SKM-1 (cell line): Measurements from ENCODE around the gene URM1.
"Not testable (repeated sequence)": the region's sequence is repeated elsewhere in the genome, so short reads cannot be mapped to it uniquely, and the experiment has no call there.

Experiments used
- DNase-seq: peaks from one replicate; lab custom pipeline; 2025; ENCODE audit not compliant: unreplicated experiment; lab: John Stamatoyannopoulos, UW

URM1 gene

DNA sequence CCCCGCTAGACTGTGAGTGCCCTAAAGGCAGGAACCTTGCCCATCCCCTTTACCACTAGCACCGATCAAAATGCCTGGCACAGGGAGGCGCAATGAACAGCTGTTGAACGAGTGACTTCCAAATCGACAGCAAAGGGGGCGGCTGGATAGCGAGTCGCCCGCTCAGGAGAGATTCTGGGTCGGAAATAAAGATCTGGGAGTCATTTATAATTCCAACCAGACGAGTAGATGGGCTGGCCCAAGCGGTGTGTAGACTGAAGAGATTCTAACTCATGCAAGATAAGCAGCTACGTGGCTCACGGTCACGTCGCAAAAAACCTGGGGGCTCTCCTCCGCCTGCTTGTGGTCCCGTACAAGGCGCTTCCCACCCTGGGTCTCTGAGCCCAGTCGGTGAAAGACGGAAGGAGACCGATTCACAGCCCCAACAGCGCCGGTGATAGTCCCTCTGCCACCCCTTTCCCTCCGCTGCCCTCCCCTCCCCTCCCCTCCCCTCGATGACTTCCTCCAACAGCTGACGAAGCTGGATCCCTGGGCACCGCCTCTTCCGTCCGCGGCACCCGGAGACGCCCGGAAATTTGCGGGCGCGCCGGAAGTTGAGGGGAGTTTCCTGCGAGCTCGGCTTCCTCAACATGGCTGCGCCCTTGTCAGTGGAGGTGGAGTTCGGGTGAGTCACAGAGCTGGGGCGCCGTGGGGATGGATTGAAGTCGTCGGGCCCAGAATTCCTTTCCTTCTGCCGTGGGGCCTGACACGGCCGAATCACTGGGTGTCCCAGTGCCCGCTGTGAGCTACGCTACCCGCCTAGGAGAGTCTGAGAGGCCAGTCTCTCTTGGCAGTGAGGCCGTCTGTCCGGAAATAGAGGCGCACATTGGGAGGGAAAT, at the start of gene URM1:
Gene URM1, plus strand, starts transcription at position 623 of the 878 bp plus-strand sequence. Its CDS starts 7 bp downstream, at position 630.
- peak; percentile 87 for DNase-seq

DNA sequence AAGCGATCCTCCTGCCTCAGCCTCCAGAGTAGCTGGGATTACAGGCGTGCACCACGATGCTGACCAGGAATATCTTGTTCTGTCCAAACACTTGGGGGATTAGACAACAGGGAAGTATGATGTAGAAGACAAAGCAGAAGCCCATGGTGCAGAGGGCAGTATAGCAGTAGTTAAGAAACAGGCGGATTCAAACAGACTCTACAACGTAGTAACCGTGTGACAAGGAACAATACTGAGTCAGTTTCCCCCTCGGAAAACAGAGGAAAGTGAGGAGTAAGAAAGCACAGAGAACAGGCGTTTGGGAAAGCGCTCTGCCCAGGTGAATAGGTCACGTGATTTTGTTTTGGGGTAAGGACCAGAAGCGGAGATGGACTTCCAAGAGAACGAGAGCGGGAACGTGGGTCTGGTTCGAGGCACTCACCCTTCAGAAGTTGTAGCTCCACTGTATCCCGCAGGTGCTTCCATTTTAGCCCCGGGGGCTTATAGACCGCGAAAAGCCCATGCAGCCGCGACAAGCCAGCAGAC, 49.2 kb upstream of the URM1 start:
- no peak for DNase-seq

DNA sequence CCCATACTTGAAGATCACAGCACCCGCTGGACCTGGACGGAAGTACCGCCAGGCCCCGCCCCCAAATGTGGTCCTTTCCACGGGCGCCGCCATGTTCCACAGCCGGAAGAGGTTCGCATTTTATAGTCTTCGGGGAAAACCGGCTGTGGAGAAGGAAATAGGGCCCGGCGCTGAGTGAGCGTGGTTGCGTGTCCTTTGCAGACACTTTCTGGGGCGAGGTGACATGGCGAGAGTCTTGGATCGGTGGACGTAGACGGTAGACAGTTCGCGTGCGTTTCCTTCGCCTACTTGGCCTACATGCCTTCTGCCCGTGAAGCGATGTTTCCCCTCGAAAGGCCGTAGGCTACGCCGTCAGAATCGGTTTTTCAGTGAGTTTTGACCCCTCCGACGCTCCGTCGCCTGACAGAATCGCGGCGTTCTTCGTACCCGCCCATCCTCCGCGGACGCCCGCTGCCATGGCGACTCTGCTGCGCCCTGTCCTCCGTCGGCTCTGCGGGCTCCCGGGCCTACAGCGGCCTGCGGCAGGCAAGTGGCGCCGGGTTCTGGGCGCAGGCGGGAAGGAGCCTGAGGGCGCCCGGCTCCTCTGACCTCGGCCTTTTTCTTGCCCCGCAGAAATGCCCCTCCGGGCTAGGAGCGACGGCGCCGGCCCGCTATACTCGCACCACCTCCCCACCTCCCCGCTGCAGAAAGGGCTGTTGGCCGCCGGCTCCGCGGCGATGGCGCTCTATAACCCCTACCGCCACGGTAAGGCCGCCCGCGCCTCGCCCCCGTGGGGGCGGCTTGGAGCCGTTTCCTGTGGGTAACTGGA, 48.6 kb upstream of the URM1 start, which contains the start of the genes COQ4 and TRUB2:
Gene COQ4, plus strand, starts transcription at position 436 of the 808 bp plus-strand sequence. Its CDS starts 20 bp downstream, at position 456.
Gene TRUB2, minus strand, starts transcription at position 44 of the 808 bp plus-strand sequence. Its CDS starts 39 bp downstream, at position 5.
- peak; percentile 75 for DNase-seq

DNA sequence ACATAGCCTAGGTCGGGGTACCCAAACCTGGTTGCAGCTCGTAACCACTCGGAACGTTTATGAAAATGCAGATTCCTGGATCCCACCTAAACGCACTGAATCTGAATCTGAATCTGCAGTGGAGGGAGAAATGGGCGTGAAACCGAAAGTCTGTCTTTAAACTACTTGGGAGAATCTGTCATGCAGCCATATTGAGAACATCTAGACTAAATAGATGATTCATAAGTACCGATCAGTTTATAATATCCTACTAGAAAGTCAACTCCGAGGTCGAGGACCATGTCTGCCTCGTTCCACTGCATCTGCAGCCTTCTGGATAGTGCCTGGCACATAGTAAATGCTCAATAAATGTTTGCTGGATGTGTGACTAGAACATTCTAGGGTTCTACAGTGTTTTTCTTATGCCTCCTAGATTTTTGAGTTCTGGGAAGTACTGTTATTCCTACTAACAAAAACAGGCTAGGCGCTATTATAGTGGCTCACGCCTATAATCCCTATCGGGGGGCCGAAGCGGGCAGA, 47.9 kb upstream of the URM1 start:
- no peak for DNase-seq

GRCh38 chr9:128323791-128324190, 47.4 kb upstream of the URM1 start:
- DNase-seq = no peak

DNA sequence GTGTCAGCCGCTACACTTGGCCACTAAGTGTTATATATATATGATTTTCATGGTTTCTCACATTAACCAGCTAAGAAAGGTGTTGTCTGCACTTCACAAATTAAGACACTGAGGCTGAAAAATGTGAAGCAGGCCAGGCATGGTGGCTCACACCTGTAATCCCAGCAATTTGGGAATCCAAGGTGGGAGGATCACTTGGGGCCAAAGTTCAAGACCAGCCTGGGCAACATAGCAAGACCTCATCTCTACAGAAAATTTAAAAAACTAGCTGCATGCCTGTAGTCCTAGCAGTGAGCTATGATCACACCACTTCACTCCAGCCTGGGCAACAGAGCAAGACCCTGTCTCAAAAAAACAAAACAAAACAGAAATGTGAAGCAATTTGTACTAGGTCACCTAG, 46.8 kb upstream of the URM1 start:
- DNase-seq = no peak

DNA sequence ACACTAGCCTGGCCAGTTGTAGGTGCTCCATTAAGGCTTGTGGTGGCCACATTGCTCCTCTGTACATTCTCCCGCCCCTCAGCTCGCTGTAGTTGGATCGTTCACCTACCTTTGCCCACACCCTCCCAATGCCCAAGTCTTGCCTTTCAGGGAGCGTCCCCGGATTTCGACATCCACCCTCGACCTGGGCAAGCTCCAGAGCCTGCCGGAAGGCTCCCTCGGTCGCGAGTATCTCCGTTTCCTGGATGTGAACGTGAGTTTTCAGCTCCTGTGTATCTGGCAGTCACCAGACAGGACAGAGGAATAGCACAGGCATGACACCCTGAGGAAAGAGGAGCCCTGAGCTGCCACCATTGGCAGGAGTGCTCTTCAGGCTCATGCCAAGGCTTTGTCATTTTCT, 45.5 kb upstream of the URM1 start:
- no peak for DNase-seq

DNA sequence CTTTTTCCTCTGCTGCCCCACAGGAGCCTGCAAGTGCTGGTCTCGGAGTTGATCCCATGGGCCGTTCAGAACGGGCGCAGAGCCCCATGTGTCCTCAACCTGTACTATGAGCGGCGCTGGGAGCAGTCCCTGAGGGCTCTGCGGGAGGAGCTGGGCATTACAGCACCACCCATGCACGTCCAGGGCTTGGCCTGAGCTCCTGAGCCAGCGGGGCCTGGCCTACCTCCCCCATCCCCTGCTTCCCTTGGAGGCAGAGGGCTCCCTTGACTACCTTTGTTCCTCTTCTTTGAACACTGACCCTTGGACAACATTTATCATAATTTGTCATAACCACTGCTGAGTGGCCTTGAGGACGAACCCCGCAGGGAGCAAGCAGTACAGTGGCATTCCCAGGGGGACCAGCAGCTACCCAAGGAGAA, 37.7 kb upstream of the URM1 start:
- no peak for DNase-seq

DNA sequence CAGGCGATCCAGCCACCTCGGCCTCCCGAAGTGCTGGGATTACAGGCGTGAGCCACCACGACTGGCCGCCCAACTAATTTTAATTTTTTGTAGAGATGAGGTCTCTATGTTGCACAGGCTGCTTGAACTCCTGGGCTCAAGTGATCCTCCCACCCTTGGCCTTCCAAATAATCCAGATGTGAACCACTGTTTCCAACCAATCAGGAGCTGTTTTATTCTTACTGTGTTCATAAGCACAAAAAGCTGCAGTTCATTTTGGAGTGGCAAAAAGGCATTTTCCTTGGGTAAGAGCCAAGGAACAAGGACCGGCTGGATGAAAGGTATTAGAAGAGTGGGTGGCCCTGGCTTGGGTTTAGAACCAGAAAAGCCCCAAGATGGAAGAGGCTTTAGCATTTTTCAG, 36.0 kb upstream of the URM1 start:
- no peak for DNase-seq

DNA sequence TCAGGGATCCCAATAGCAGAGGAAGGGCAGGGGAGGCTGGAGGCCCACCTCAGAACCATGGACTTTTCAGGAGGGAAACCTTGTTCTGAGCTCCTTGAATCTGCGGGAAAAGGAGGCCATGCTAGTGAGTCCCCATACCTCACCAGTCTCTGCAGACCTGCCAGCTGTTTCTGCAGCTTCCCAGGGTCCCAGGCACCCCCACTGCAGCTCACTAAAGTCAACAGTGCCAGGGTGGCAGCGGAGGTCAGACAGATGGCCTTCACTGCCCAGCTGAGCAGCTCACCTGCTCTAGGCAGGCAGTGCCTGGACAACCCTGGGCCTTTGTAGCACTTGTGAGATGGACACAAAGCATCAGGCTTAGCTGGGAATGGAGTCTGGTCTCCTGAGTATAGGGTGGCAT, 35.3 kb upstream of the URM1 start:
- no peak for DNase-seq

DNA sequence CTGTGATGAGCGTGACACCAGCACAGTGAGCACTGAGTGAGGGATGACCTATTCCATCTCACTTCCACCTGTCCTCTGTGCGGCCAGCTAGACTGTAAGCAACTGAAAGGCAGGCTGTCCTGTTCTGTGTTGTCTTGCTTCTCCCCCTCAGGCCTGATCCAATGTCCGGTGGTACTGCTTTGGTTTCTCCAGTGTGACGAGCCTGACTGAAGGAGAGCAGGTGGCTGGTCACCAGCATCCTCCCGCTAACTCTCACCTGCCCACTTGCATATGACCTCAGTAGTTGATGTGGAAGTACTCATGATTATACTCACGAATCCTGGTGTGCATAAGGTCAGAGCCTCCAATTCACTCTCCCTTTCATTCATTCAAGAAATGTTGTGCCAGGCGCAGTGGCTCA, 33.2 kb upstream of the URM1 start:
- no peak for DNase-seq

DNA sequence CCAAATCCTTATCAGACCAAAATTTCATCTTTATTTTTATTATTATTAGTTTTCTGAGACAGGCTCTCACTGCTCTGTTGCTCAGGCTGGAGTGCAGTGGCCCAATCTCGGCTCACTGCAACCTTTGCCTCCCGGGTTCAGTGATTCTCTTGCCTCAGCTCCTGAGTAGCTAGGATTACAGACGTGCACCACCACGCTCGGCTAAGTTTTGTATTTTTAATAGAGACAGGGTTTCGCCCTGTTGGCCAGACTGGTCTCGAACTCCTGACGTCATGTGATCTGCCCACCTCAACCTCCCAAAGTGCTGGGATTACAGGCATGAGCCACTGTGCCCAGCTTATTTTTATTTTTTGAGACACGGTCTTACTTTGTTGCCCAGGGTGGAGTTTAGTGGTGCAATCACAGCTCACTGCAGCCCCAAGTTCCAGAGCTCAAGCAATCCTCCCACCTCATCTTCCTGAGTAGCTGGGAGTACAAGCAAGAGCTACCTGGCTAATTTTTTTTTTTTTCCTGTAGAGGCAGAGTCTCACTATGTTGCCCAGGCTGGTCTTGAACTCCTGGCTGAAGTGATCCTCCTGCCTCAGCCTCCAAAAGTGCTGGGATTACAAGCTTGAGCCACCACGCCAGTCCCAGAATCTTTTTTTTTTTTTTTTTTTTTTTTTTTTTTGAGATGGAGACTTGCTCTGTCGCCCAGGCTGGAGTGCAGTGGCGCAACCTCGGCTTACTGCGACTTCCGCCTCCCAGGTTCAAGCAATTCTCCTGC, 32.1 kb upstream of the URM1 start:
- DNase-seq = not testable (repeated sequence)

DNA sequence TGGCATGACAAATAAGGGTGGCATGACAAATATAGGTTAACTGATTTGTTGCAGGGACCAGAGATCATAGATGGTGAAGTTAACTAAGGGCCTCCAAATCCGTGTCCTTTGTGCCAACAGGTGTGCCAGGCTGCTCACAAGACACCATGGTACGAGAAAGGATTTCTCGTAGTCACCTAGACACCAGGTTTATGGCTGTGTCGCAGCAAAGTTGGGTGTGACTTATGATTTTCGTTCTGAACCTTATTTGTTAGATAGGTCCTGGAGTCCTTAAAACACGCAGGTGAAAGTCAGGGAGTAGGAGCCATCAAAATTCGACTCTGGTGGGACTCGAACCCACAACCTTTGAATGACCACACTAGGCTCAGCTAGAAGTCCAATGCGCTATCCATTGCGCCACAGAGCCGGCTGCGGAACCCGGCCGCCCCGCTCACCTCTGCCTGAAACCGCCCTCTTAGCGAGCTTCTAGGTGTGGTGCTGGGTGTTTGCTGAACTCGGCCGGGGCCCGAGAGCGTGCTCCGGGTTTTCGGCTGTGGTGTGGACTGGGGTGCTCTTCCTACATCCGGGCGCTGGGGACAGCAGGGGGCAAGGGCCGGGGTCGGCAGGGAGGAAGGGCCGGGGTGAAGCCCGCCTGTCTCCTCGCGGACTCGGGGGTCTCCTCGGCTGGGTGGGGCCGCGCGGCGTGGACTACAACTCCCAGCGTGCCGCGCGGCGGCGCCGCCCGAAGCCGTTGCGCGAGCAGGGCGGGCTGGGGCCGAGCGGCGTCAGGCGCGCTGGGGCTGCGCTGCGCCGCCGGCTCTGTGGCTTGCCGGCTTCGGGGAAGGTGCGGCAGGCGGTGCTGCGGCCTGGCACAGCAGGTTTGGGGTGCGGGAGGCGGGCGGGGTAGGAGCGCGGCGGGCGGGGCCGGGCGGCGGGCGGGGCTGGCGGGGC, 31.1 kb upstream of the URM1 start, which contains the start of gene SLC27A4:
Gene SLC27A4, plus strand, starts transcription at position 767 of the 930 bp plus-strand sequence. CDS start 2,606 bp downstream, outside the sequence.
- DNase-seq = peak; percentile 26

DNA sequence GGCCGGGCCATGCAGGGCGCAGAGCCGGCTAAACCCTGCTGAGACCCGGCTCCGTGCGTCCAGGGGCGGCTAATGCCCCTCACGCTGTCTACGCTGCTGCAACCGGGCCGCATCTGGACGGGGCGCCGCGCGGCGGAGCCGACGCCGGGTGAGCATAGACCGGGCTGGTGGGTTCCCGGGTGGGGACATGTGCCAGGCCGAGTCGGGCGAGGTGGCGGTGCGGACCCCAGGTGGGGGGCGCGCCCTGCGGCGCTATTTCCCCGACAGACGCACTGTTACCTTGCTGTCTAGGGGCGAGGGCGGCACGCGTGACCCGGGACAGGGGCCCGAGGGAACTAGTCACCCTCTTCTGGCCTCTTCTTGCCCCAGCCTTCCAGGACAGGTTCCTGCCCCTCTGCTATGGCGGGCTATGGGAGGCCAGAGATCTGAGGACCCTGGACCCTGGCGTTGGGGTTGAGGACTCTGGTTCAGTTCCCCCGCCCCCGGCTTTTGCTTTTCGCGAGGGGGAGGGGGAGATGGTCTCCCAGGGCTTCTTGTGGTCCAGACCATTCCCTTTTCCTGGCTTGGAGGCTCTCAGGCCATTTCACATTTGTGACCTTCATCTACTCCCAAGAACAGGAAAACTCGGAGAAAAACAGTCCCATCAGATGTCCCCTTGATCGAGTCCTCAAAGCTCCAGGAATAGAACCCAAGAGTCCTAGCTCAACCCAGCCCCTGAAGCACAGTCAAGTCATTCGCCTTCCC, 30.3 kb upstream of the URM1 start:
- no peak for DNase-seq

DNA sequence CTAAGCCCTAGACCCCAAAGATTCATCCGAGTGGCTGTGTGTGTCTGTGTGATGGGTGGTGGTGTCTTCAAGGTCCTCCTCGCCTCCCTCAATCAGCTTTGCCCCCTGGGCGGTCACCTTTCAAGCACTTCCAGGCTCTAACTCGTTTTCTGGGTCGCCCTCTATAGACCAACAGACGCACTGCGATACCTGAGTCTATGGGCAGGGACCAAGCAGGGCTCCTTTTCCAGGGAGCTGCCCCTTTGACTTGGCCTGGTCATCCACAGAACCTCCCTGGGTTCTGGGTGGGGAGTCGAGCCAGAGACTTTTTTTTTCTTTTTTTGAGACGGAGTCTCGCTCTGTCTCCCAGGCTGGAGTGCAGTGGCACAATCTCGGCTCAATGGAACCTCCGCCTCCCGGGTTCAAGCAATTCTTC, 29.7 kb upstream of the URM1 start:
- peak; percentile 63 for DNase-seq

- no peak for DNase-seq
These were observed 28.0 kb upstream of the URM1 start for GRCh38 chr9:128342971-128343680.

DNA sequence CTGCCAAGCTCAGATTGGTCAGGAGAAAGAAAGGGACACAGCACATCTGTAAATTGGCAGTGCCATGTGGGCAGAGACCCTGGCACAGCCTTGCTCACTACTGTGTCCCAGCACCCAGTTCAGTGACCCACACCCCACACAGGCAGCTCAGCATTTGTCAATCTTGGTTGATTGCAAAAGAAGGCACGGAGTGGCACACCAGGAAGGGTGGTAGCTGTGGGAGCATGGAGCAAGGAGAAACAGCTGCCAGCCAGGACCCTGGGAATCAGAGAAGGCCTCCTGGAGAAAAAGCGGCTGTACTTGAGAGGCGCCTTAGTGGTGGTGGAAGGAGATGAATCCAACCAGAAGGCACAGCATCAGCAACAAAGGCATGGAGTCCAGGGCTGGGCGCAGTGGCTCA, 27.3 kb upstream of the URM1 start:
- no peak for DNase-seq
